HG03442 (cell line): ENCODE data around the gene MED23.
"Not testable (repeated sequence)": the region's sequence is repeated elsewhere in the genome, so short reads cannot be mapped to it uniquely, and the experiment has no call there.

ENCODE experiments used
- ATAC-seq: cut with Tn5 transposase; IDR thresholded peaks from one replicate; pipeline ENCODE4 v1.9.1; 2021; ENCODE audit warnings: mild to moderate bottlenecking, moderate library complexity; ENCODE audit not compliant: unreplicated experiment

MED23 gene

GRCh38 chr6:131575834-131576478 is 52.1 kb downstream of the MED23 start:
- ATAC-seq, result no peak

GRCh38 chr6:131574686-131575085 is 53.4 kb downstream of the MED23 start:
- ATAC-seq, result no peak

GRCh38 chr6:131574133-131574532 is 53.9 kb downstream of the MED23 start:
- no peak for ATAC-seq

- ATAC-seq, result no peak
These were observed 55.2 kb downstream of the MED23 start, which contains the start of gene ARG1 for GRCh38 chr6:131572686-131573415. ARG1 (plus strand) TSS chr6:131573226; CDS start chr6:131573283, 57 bp downstream.

- no peak for ATAC-seq
These were observed 59.3 kb downstream of the MED23 start for GRCh38 chr6:131568726-131569125.

GRCh38 chr6:131565056-131565455 is 63.0 kb downstream of the MED23 start:
- ATAC-seq, result no peak

- ATAC-seq, result no peak
These were observed 65.9 kb downstream of the MED23 start for GRCh38 chr6:131561925-131562707.

- no peak for ATAC-seq
These were observed 69.1 kb downstream of the MED23 start for GRCh38 chr6:131558922-131559321.

- ATAC-seq, result no peak
These were observed 72.0 kb downstream of the MED23 start for GRCh38 chr6:131555992-131556391.

GRCh38 chr6:131552572-131552971 is 75.5 kb downstream of the MED23 start:
- ATAC-seq, result no peak

GRCh38 chr6:131551902-131552301 is 76.1 kb downstream of the MED23 start:
- ATAC-seq, result no peak

- ATAC-seq, result no peak
These were observed 78.2 kb downstream of the MED23 start for GRCh38 chr6:131549811-131550210.

- ATAC-seq, result no peak
These were observed 79.6 kb downstream of the MED23 start for GRCh38 chr6:131548441-131548840.

GRCh38 chr6:131547488-131547887 is 80.6 kb downstream of the MED23 start:
- ATAC-seq, result no peak

- no peak for ATAC-seq
These were observed 82.7 kb downstream of the MED23 start for GRCh38 chr6:131545317-131545716.

GRCh38 chr6:131538615-131539014 is 89.4 kb downstream of the MED23 start:
- ATAC-seq, result not testable (repeated sequence)

- peak; percentile 97 for ATAC-seq
These were observed 95.4 kb downstream of the MED23 start for GRCh38 chr6:131532580-131533039.

GRCh38 chr6:131531681-131532080 is 96.4 kb downstream of the MED23 start:
- not testable (repeated sequence) for ATAC-seq

- ATAC-seq, result not testable (repeated sequence)
These were observed 97.1 kb downstream of the MED23 start for GRCh38 chr6:131530936-131531335.

GRCh38 chr6:131524695-131525336 is 103.2 kb downstream of the MED23 start:
- no peak for ATAC-seq
